ENCODE data around the gene EDC3.
"Not testable (repeated sequence)": the region's sequence is repeated elsewhere in the genome, so short reads cannot be mapped to it uniquely, and the experiment has no call there.

Gene EDC3, protein sequence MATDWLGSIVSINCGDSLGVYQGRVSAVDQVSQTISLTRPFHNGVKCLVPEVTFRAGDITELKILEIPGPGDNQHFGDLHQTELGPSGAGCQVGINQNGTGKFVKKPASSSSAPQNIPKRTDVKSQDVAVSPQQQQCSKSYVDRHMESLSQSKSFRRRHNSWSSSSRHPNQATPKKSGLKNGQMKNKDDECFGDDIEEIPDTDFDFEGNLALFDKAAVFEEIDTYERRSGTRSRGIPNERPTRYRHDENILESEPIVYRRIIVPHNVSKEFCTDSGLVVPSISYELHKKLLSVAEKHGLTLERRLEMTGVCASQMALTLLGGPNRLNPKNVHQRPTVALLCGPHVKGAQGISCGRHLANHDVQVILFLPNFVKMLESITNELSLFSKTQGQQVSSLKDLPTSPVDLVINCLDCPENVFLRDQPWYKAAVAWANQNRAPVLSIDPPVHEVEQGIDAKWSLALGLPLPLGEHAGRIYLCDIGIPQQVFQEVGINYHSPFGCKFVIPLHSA

DNA sequence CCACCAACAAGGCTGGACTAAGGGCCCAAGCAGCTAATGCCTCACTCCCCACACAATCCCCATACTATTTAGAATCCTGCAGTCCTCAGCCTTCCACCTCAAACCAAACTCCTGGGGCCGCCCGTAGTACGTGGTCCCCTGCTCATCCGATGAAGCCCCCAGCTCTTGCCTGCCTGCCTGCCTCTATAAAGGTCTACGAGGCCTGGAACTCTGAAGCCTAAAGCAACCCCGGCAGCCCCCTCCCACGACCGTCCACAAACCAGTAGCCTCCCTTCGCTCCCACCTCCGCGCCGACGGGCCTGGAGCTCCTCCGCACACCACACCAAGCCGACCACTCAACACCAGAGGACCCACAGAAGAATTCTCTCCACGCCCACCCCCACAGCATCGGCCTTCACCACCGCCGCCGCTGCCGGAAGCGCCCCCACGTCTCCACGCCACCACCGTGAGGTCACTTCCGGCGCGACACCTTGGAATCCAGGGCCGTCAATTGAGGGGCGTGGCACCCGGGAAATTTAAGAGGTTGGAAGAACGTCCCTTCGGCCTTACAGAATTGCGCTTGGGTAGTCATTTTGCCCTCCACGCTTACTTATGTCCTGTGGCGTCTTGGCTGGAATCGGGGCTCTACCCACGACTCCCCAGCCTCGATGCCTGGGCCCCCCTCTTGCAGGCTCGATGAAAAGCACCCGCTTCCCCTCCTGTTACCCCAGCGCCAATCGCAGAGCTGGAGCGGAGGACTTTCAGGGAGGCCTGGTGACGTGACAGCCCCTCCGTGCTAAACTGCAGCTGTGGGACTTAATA, at the start of gene EDC3:
EDC3 (minus strand) TSS at position 428 of the 801 bp plus-strand sequence. CDS start 20,900 bp downstream, outside the sequence.
- peak within 1 kb of the TSS; percentile 60 to 96 (median 87) for H3K4me3 ChIP-seq
- H3K27ac ChIP-seq: peak within 1 kb of the TSS; percentile 2 to 95 (median 87)

DNA sequence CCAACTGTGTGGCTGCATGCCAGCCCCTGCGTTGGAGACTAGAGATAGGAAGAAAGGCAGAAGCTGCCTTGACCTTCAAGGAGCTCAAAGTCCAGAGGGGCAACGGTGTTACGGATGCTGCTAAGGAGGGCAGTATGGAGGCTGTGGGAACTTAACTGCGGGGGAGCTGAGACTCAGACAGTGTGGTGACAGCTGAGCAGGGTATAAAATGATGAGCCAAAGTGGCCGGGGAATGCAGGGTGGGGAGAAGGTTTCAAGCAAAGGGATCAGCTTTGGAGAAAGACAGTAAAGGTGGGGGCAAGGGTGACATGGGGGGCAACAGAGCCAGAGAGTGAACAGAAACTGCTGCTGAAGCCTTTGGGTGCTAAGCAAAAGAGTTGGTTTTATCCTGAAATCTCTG, 46.6 kb upstream of the EDC3 start:
- no peak overlapping the region for H3K27ac ChIP-seq
- H3K4me3 ChIP-seq: no peak overlapping the region

DNA sequence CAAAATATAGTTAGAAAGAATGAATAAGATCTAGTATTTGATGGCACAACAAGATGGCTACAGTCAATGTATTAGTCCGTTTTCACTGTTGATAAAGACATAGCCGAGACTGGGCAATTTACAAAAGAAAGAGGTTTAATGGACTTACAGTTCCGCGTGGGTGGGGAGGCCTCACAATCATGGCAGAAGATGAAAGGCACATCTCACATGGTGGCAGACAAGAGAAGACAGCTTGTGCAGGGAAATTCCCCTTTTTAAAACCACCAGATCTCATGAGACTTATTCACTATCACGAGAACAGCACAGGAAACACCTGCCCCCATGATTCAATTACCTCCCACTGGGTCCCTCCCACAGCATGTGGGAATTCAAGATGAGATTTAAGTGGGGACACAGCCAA, 42.4 kb upstream of the EDC3 start:
- not testable (repeated sequence) for H3K27ac ChIP-seq, H3K4me3 ChIP-seq

DNA sequence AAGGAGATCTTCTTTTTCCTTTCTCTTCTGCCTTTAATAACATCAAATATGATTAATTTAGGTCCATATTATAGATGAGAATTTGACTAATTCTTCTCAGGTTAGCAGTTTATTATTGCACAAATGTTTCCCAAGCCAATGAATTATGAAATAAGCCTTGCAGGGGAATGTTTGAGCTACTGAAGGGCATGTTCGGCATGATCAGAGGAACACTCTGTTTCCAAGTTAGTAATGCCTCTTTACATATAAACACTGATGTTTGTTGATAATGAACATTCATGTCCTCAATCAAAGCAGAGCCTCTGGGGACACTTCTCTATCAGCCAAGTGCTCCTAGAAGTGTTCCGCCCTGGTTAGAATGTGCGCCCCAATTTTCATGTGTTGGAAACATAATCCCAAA, 39.5 kb upstream of the EDC3 start:
- Histone ChIP-seq H3K4me3 (no peak overlapping the region), H3K27ac (no peak overlapping the region)

DNA sequence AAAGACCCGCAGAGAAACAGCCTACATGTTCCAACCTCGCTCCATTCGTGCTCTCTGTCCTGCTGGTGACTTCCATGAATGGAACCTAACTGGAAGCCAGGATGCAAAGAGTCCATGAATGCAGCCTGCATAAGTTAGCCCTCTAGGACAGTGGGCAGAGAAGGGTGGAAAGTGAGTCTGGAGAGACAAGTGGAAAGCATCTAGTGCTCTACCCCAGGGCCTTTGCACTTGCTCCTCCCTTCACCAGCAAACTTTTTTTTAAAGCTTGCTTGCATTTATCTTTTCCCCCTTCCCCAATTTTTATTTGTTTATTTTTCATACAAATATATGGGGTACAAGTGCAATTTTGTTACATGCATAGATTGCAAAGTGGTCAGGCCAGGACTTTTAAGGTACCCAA, 37.4 kb upstream of the EDC3 start:
- Histone ChIP-seq H3K27ac (no peak overlapping the region), H3K4me3 (no peak overlapping the region)

DNA sequence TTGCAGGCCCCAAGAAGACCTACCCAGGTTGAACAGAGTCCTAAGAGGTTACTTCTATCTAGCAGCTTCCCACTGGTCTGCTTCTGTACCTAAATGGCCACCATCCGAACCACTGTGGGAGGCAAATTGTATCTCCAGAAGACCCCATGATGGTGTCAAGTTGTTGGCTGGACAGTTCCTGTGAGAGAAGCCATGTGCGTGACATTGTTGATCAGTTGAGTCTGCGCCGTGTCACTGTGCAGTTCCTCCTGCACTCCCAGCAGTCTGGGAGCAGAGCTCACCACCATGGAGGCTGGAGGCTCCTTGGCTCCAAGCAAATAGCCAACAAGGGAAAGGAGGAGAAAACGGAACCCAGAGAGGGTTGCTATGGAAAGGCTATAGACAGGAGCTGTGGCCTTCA, 37.0 kb upstream of the EDC3 start:
- Histone ChIP-seq H3K27ac (no peak overlapping the region), H3K4me3 (no peak overlapping the region)

DNA sequence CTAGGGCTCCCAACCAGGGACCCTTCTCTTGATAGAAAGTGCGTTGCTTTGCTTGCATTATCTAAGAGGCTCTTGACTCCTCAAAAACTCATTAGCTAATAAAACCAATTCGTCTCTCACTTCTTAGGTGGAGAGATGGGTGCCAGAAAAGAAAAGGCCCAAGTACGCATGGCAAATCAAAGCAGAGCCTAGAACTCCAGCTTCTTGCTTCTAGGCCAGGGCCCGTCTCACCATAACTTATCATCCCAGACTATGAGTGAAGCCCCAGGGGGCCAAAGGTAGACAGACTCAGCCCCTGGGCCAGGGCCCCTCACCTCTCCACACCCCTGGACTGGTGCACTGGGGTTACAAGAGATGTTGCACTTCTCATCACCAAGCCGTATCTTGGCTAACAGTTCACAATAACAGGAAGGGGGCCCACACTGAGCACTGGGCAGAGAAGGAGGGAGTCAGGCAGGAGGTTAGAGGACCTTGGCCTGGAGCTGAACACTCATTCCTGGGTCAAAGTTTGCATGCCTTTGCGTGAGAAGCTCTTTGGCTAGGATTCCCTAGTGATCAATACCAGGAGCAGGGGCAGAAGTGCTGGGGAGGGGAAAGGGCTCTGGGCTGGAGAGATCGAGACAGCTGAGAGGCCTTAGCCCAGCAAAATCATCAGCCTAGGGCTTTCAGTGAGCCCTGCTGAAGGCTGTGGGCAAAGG, 34.9 kb upstream of the EDC3 start:
- H3K27ac ChIP-seq: no peak overlapping the region

DNA sequence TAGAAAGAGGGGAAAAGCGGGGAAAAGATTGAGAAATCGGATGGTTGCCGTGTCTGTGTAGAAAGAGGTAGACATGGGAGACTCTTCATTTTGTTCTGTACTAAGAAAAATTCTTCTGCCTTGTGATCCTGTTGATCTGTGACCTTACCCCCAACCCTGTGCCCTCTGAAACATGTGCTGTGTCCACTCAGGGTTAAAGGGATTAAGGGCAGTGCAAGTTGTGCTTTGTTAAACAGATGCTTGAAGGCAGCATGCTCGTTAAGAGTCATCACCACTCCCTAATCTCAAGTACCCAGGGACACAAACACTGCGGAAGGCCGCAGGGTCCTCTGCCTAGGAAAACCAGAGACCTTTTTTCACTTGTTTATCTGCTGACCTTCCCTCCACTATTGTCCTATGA, 33.5 kb upstream of the EDC3 start:
- not testable (repeated sequence) for H3K4me3 ChIP-seq, H3K27ac ChIP-seq

More for the DNA sequence above, 34.9 kb upstream of the EDC3 start:
- H3K4me3 ChIP-seq: no peak overlapping the region

DNA sequence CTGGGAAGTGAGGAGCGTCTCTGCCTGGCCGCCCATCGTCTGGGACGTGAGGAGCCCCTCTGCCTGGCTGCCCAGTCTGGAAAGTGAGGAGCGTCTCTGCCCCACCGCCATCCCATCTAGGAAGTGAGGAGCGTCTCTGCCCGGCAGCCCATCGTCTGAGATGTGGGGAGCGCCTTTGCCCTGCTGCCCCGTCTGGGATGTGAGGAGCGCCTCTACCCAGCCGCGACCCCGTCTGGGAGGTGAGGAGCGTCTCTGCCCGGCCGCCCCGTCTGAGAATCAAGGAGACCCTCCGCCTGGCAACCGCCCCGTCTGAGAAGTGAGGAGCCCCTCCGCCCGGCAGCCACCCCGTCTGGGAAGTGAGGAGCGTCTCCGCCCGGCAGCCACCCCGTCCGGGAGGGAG, 32.9 kb upstream of the EDC3 start:
- H3K4me3 ChIP-seq, H3K27ac ChIP-seq: not testable (repeated sequence)

DNA sequence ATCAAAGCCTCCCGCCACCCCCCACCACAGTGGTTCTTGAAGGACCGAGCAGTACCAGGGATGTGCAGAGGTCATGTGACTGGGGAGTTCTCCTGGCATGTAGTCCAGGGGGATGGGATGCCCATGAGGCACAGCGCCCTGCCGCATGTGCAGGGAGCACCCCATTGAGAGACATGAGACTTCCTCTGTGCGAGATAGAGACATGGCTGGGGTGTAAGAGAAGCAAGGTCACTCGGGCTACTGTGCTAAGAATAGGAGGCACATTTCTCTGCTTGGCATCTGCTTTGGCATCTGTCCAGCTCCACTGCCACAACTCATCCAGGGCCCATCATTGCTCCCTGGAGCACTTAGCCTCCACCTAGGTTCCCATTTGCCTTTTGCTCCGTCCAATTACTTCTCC, 31.9 kb upstream of the EDC3 start:
- Histone ChIP-seq H3K27ac (no peak overlapping the region), H3K4me3 (no peak overlapping the region)

DNA sequence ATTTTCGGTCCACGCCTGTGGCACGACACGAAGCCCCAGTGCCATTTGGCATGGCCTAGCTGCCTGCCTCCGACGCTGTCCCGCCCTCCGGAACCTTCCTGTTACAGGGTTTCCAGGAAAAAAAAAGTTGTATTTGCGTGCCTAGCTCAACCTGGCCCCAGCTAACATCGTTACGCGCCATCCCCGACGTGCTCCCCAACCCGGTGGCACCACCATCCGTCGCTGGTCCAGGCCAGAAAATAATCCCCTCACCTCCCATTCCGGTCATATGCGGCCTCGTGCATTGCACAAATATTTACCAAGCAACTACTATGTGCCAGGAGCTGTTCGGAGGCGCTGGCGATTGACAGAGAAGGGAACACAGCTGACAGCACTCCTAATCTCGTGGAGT, 30.9 kb upstream of the EDC3 start:
- Histone ChIP-seq H3K4me3 (peak overlapping the region in 6 of 7 experiments; percentile 25 to 48 (median 39)), H3K27ac (peak overlapping the region in 3 of 21 experiments; percentile 12 to 68 (median 39))

DNA sequence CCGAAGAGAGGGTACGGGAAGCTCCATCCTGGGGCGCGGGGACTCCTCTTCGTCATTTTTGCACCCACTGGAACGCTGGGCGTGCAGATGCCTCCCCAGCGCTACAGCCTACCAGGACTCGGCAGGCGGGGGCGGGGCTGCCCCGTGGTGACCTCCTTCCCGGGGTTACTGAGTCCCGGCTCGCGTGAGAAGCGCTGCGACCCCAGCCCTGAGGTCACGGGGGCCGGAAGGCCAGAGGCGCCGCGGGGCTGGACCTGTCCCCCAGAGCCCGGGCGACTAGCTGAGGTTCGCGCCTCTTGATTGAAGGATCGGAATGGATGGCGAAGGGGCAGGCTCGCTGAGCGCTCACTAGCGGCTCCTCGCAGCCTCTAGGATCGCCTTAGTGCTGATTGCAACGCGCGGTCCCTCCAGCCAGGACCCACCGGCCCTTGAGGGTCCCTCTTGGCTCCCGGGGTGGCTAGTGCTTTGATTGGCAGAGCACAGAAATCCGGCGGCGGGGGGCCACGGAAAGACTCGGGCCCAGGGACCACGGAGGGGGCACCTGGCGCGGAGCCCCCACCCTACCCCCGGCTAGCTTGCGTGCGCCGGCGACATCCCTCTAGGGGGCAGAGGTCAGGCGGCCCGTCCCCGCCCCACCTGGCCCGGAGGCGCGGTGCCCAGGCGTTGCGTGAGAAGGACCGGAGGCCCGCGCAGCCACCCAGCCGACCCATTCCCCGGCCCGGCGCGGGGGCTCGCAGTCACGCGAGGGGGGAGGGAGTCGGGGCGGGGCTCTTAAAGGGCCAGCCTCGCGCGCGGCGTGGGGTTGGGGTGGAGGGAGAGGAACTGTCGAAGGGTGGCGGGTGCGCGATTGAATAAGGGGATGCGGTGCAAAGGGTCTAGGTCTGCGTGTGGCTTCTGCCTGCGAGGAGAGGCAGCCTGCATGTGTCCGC, 30.3 kb upstream of the EDC3 start:
- Histone ChIP-seq H3K4me3 (peak overlapping the region; percentile 23 to 48 (median 39)), H3K27ac (peak overlapping the region in 6 of 21 experiments; percentile 4 to 68 (median 28))

DNA sequence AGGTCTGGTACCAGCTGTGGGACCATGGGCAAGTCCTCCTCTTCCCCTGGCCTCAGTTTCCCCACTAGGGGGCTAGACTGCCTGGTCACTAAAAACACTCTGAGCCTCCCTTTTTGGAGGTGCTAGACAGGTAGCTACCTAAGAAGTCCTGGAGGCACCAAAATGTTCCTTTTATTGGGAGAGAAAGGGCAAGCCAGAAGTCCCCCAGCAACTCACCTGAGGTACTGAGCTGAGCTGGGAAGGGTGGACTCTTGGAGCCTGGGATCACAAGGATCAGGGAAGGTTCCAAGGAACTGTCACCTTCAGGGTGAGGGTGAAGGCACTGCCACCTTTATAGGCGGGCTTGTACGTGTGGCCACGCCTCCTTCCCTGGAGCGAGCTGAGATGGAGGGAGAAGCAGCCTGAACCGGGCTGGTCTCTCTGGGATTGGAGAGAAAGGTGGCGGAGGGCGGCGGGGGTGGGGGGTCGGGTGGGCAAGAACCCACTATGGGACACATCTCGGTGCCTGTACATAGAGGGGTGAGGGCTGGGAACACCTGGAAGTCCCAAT, 29.5 kb upstream of the EDC3 start, which contains the start of gene CYP1A1:
CYP1A1 (minus strand) TSS at position 304 of the 550 bp plus-strand sequence. CDS start 2,431 bp downstream, outside the sequence.
- Histone ChIP-seq H3K4me3 (peak within 1 kb of the TSS; percentile 23 to 48 (median 39)), H3K27ac (peak within 1 kb of the TSS in 6 of 21 experiments; percentile 4 to 68 (median 28))

DNA sequence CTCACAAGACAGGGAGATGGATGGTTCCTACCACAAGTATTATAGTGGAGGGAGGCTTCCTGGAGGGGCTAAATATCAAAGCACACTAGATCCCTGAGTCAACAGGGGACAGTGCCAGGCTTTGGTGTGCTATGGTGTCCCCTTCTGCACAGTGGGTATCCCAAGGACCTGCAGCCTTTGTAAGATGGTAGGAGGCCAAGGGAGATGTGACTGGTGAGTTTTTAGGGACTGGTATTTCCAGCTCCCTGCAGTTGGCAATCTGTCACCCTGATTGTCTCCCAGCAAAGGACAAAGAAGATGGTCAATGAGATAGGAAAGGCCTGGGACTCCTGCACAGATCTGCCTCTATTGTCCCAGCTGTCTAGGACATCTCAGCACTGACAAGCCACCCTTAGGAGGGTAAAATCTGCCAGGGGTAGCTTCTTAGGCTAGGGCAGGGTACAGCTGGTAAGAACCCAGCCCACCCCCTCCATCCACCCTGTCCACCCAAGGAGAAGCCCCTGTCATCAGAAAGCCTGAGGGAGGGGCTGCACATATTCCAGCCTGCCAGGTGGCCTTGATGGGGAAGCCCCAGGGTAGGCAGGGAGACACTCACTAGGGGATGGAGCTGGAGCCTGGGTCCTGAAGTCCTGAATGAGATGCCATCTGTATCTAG, 28.9 kb upstream of the EDC3 start:
- no peak overlapping the region for H3K4me3 ChIP-seq

DNA sequence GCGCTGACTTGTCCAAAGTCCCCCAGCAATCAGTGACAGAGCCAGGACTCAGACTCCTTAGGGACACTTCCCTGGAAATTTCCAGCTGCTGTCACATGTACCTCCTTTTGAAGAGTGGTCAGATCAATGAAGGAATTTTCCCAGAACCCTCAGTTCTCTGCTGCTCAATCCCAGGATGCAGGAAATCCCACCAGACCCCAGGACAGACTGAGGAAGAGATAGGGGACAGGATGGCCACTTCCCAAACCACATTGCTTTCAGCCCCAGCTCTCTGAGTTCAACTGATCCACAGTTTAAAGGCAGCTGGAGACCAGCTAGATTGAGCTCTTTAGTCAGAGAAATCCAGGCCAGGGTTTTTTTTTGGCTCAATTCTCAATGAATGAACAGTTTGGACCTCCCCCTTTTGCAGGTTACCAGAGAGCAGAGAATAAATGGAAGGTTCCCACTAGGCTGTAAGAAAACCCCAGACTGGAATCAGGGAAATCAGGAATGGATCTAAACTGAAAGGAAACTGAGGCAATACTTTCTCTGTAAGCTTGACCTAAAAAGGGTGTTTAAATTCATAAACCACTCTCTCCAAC, 28.0 kb upstream of the EDC3 start:
- no peak overlapping the region for H3K27ac ChIP-seq
- no peak overlapping the region for H3K4me3 ChIP-seq

More for the DNA sequence above, 28.9 kb upstream of the EDC3 start:
- H3K27ac ChIP-seq: no peak overlapping the region

DNA sequence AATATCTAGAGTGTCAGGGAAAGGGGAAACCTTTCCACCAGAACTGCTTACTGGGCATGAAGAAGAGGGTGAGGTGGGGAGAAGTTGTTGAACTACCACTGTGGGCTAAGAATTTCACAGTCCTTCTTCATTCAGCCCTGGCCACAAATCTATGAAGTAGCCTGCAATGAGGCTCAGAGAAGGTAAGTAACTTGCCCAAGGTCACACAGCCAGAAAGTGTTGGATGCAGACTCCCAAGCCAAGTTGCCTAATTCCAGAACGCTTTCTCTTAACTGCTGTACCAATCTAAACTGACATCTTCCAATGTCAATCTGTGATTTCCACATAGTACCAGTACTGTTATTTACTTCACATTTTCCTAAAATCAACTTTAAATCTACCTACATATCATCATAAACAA, 27.4 kb upstream of the EDC3 start:
- Histone ChIP-seq H3K4me3 (no peak overlapping the region), H3K27ac (no peak overlapping the region)

DNA sequence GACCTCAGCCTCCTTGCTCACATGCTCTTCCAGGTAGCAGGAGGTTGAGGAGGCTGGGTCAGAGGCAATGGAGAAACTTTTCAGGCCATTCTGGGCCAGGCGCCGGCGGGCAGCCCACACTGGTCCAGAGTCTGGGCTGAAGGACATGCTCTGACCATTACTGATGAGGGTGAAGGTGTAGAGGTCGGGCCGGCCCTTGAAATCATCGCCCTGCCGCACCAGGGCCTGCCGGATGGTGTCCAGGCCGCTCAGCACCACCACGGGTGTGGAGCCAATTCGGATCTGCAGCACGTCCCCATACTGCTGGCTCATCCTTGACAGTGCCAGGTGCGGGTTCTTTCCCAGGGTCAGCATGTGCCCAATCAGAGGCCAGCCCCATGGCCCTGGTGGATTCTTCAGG, 26.8 kb upstream of the EDC3 start:
- Histone ChIP-seq H3K4me3 (no peak overlapping the region), H3K27ac (no peak overlapping the region)

DNA sequence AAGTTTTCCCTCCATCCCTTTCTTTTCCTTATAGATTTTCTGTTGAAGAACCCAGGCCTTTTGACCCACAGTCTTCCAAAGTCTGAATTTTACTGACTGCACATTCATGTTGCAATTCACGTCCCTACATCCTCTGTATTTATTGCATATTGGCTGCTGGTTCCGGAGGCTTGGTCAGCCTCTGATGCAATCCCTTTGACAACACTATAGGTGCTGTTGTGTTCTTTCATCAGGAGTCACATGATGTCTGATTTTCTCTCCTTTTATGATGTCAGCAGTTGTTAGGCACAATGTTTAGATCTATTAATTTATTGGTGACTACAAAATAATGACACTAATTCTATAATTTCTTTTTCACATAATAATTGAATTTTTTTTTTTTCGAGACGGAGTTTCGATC, 20.8 kb upstream of the EDC3 start:
- no peak overlapping the region for H3K27ac ChIP-seq
- H3K4me3 ChIP-seq: no peak overlapping the region

Measured in skin epidermis (tissue), 12 donors.